T follicular helper cell (primary cell): ENCODE results near the gene RNF157.

ENCODE experiments used
- DNase-seq: peaks from one replicate; pipeline ENCODE4 v3.0.0-alpha.2; 2020; ENCODE audit warnings: low read depth

RNF157 gene

DNA sequence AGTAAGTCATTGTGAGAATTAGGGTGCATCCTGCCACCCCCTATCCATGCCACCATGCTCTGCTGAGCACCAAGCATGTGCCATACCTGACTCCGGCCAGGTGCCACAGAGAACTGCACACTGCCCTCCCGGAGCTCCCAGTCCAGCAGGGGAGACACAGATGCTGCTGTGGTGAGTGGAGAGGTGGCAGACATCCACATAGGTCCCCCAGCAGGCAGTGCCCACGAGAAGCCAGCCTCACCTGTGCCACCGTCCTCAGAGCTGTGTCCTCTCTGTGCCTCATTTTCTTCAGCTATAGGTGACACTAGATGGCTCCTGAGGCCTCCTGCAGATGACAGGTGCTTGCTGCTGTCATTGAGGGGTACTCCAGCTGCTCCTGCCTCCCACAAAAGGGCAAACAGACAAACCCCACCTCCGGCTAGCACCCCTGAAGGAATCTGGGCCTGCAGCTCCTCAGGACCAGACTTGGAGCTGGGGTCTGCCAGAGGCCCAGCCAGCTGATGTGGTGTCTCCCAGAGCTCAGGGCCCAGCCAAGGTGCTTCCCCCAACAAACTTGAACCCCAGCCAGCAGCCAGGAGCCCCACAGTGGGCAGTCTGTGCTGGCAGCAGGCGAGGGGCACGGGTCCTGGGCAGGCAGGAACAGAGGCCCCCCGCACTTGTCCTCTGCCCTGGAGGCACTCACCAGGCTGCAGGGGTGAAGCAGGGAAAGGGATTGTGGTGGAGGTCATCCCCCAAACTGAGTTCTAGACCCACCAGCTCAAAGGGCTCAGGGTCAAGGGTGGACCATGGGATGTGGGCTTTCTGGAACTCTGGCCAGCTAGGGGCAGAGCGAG lies 116.3 kb downstream of the RNF157 start:
- DNase-seq = no peak

DNA sequence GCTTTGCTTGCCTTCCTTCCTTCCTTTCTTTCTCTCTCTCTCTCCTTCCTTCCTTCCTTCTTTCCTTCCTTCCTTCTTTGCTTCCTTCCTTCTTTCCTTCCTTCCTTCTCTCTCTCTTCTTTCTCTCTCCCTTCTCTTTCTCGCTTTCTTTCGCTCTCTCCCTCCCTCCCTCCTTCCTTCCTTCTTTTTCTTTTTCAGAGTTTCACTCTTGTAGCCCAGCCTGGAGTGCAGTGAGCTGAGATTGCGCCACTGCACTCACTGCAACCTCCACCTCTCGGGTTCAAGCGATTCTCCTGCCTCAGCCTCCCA lies 117.1 kb downstream of the RNF157 start:
- DNase-seq = no peak

DNA sequence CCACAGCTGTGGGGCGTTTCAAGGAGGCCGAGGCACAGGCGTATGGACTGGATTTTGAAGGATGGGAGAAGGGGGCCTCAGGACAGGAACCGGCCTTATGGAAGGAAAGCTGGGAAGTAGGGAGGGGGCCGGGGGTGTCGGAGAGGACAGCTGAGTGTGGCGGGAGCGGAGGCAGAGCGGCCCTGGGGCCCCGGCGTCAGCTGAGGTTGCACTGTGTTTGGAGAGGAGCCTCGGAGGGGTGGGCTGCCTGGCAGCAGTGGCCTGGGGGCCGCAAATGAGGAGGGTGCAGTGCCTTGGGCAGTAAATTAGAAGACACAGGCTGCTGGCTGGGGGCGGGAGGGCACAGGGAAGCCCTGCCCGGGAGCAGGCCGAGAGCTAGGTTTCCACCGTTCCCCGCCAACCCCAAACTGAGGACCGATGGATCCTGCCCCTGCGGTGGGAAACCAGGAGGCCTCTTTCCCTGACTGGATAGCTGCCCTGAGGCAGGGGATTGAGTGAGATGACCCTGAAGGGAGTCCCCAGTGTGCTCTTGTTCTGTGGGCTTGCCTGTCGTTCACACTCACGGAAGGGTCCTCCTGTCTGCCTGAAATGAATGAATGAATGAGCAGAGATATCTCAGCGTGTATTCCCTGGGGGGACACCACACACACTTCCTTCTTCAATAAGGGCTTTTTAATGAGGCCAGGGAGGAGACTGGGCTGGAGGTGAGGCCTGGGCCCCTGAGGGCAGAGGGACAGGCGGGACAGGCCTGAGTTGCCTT lies 117.7 kb downstream of the RNF157 start:
- no peak for DNase-seq

DNA sequence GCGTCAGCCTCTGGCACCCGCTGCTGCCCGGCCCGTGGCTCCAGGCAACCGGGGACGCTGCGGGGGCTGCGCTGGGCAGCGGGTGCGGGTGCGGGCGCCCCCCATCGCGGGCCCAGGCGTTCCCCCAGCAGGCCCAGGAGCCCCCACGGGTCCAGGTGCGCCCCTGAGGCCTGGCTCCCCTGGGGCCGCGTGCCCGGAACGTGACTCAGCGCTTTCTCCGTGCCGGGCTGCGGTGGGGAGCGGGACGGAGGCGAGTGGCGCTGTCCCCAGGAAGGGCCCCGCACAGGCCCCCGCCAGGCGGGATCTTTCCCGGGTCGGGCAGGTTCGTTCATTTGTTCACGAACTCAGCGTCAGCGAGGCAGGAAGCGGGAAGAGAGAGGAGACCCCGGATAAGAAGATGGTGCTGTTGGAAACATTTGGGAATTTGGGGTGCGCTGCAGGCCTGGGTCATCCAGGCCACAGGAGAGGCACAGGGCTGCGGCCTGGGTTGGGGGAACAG lies 118.3 kb downstream of the RNF157 start:
- no peak for DNase-seq

DNA sequence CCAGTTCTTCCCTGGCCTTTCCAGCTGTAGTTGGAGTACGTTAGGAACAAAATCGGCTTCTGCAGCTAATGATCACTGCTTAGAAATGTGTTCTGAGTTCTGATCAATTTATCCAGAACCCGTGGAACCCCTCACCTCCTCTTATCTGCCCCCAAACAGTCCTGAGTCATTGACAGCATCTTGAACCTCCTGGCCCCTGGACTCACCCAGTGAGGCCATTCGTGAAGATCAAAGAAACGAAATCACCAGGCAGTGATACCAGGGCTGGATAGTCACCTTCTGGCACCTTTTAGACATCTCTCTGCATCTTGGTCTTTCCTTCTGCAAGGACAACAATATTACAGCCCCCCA lies 119.7 kb downstream of the RNF157 start:
- DNase-seq = no peak

DNA sequence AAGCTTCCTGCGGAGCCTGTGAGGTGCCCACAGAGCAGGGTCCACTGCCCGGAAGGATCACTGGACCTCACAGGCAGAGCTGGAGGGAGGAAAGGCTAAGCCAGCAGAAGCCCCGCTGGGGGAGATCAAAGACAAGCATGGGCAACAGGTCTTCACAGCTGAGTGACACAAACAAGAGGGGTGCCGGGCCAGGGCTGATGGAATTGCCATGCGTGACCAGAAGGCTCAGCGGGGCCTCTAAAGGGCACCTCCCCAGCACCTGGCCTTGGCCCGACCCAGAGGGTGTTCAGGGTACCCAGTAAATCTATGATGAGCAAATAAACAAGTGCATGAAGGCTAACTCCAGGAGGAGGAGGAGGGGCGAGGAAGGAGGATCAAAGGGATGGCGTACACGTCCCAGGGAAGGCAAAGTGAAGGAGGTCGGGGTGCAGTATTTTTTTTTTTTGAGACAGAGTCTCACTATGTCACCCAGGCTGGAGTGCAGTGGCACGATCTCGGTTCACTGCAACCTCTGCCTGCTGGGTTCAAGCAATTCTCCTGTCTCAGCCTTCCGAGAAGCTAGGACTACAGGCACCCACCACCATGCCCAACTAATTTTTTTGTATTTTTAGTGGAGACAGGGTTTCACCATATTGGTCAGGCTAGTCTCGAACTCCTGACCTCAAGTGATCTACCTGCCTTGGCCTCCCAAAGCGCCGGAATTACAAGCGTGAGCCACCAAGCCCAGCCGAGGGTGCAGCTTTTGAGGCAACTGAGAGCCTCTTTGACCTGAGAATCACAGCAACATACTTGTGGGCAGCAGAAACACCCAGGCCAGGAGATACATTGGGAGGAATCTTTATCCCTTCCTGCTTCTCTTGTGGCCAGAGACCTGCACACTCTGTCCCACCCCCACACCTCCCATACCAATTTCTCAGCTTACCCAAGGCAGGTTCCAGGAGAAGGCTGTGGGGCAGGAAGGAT lies 120.6 kb downstream of the RNF157 start:
- no peak for DNase-seq

DNA sequence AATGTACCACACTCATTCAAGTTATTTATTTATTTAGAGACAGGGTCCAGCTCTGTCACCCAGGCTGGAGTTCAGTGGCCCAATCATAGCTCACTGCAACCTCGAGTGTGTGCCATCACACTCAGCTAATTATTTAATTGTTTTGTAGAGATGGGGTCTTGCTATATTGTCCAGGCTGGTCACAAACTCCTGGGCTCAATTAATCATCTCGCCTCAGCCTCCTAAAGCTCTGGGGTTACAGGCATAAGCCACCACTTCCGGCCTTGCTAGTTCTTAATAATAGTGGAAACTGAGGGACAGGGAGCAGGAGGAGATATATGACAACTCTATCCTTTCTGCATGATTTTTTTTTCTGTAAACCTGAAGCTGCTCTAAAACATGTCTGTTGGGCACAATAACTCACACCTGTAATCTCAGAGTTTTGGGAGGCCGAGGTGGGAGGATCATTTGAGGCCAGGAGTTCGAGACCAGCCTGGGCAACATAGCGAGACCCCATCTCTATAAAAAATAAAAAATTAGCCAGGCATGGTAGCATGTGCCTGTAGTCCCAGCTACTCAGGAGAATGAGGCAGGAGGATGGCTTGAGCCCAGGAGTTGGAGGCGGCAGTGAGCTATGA lies 125.0 kb downstream of the RNF157 start:
- no peak for DNase-seq

DNA sequence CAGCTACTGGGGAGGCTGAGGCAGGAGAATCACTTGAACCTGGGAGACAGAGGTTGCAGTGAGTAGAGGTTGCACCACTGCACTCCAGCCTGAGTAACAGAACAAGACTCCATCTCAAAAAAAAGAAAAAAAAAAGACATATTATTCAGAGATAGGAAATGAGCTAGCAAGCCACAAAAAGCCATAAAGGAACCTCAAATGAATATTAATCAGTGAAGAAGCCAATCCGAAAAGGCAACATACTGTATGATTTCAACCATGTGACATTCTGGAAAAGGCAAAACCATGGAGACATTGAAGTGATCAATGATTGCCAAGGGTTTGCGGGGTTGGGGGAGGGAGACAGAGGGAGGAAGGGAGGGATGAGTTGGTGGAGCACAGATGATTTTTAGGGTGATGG lies 128.3 kb downstream of the RNF157 start:
- no peak for DNase-seq

DNA sequence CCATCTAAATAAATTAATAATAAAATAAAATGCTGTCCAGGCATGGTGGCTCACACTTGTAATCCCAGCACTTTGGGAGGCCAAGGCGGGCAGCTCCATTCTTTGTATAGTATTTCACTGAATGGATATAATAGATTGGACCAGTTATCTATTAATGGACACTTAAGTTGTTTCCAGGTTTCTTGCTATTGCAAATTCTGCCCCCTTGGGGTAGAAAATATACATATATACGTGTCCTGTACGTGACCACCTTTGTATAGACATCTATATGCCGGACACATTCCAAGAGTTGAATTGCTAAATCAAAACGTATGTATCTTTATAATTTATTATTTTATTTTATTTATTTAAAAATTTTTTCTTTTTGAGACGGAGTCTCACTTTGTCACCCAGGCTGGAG lies 132.8 kb downstream of the RNF157 start:
- DNase-seq = no peak

DNA sequence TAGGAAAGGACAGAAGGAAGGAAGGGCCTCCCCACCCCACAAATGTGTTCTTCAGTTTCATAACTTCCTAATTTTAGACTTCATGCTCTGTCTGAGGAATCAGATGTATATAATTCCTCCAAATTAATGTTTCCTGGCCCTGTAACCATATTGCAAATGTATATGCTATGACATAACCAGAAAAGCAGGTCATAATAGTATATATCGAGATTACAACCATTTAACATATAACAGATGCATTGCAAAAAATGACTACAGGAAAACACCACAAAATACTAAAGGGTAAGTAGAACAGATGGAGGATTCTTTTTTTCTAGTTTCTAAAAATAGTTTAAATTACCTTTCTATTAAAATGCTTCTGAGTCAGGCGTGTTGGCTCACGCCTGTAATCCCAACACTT lies 133.6 kb downstream of the RNF157 start:
- DNase-seq = no peak

DNA sequence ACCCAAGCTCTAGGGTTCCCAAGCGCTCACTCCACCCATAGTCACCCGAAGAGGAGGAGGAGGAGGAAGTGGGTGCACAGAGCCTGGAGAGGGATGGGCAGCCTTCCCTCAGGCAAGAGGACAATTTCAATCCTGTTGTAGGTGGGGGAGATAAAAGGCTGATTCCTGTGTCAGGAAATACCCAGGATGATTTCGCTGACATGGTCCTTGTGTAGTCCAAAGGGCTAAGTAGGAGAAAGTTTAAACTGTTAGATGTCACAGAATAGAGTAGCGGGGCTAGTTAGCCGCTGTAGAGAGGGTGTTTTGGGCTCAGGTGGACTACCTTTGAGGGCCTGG lies 135.4 kb downstream of the RNF157 start:
- DNase-seq = no peak

DNA sequence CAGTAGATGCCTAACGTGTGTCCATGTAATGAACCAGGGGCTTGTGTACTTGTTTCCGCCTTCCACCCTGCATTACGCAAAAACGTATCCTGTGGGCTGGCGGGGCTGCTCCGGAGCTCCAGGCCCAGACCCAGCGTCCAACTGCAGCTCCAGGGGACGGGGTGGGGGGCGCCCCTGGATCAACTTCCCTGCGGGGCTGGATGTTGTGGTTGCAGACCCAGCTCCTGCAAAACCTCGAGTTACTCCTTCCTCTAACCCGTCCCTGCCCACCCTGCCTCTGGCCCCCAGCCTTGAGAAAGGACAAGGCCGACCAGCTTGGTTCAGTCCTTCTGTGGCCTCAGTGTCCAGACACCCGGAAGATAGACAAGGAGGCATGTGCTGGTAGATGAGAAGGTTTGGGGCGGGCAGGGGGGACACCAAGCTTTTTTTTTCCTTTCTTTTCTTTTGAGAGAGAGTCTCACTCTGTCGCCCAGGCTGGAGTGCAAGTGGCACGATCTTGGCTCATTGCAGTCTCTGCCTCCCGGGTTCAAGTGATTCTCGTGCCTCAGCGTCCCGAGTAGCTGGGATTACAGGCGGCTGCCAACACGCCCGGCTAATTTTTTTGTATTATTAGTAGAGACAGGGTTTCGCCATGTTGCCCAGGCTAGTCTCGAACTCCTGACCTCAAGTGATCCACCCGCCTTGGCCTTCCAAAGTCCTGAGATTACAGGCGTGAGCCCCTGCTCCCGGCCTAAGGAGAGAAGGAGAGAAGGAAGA lies 136.0 kb downstream of the RNF157 start:
- no peak for DNase-seq

DNA sequence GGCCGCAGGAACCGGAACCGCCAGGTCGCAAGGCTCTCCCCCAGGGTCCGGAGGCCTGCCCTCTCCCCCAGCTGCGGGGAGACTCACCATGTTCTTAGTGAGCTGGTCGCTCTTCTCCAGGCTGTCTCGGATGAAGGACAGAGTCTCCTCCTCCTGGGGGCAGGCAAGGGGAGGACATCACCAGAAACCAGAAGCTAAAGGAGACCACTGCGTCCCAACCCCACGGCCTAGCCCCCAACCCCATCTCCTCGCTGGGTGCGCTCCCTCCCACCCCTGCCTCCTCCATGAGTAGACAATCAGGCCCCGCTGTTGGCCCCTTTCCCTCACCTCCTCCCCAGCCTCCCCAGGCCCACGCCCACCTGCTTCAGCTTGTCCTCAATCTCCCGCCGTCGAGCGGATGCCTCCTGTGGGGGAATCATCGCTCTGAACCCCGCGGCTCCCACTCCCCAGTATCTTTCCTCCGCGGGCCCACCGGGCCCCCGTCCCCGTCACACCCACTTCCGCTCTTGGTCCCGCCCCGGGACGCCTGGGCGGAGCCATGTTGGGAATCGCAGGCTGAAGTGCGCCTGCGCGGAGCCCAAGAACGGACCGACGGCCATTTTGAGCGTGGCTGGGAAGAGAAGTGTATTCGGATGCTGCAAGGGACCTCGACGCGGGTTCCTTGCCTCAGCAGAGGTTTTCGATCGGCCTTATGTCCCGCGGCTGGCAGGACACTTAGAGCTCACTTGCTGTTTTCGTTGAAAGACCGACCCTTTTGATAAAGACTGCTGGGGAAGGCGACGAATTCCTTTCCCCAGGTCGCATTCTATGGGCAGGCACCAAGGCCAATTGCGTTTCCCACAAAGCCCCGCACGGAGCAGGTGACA lies 136.8 kb downstream of the RNF157 start, which contains the start of gene EXOC7:
Gene EXOC7, minus strand, starts transcription at position 514 of the 866 bp plus-strand sequence. Its CDS starts 95 bp downstream, at position 419.
- DNase-seq = peak; percentile 89

DNA sequence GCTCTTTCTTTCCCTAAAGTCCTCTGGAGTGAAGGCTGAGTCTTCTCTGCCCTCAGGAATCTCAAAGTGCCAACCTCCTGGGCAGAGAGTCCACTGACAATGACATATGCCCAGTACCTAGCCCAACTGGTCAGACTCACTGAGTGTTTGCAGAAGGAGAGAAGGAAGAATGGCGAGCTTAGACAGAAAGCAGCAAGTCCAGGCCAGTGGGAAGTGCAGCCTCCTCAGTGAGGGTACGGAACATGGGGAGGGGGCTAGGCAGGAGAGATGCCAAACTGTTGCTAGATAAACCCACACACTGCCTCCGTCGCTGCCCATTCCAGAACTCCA lies 137.4 kb downstream of the RNF157 start:
- DNase-seq = no peak

DNA sequence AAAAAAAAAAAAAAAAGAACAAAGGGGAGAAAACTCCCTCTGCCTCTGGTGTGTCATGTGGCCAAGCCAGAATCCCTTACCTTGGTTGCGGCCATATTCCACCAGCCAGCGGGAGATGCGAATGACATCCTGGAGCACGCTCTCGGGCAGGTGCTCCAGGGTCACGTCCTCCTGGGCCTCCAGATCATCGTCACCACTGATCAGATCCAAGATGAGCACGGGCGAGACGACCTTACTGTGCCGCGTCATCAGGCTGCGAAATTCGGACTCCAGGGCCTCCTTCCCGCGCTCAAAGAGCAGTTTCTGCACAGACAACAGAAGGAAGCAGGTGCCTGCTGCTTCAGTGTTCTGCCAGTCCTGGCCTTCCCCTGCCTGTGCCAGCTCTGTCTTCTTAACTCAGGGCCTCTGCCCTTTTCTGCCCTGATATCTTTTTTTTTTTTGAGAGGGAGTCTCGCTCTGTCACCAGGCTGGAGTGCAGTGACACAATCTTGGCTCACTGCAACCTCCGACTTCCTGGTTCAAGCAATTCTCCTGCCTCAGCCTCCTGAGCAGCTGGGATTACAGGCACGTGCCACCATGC lies 142.5 kb downstream of the RNF157 start:
- no peak for DNase-seq

DNA sequence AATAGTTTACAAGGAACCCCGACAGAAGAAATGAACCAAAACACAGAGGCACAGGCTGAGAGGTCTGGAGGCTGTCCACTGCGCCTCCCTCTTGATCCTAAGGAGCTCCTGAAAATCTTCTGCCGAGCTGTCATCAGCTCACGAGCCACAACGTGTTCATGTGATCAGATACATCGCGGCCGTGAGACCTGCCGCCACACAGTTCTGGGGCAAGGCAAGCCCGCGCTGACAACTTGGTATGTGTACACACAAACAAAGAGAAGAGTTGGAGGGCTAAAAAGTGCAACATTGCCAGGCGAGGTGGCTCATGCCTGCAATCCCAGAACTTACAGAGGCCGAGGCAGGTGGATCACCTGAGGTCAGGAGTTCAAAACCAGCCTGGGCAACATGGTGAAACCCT lies 144.3 kb downstream of the RNF157 start:
- no peak for DNase-seq

DNA sequence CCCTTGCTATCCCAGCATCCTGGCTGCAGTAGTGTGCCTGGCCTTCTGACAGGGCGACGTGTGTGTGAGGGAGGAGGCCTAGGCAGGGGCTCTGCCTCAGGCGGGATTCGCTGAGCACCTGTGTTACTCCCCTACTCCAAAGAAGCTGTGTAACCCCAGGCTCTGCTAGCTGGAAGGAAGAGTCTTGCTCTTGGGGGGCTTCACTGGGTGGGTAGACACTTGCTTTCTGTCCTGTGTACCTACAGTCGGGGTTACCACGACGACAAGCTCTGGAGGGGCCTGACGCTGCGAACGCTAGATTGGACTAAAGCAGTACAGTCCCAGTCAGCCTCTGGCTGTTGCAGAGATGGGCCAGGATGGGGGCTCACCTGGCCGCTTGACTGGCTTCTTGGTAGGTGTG lies 146.2 kb downstream of the RNF157 start:
- no peak for DNase-seq

DNA sequence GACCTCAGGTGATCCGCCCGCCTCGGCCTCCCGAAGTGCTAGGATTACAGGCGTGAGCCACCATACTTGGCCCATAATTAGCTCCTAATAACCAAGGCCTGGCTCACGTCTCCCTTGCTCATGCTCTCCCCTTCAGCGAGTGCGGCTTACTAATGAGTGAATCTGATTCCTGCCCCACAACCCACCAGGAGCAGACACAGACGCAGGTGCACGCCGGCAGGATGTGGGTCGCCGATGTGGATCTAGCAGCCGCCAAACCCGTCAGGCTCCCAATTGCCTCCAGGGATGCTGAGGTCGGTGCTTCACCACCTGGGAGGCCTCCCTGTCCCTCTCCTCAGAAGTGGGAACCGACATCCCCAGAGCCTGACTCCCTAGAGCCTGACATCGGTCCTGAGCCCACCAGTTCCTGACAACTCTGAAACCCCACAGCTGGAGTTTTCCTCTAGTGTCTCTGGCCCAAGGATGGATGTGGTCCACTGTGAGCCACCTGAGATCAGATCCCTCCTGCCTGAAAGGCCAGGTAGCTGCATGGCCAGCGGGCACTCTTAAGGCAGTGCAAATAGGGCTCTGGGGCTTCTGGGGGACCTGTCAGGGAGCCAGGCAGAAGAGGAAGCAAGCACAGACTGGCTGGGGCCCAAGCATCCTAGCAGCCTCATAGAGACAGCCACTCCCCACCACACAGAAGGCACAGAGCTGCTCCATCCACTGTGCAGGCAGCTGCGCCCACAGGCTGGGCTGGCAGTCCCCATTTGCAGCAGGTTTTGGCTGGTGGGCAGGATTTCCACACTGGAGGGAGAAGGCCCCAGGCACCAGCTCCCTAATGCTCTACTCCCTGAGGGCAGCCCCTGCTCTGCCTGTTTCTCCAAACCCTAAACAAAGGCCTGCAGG lies 147.5 kb downstream of the RNF157 start:
- DNase-seq = no peak
